HG03575 (cell line): Measurements from ENCODE around the gene PARS2.

Experiments
- ATAC-seq: cut with Tn5 transposase; IDR thresholded peaks from one replicate; pipeline ENCODE4 v1.9.1; 2021; ENCODE audit not compliant: unreplicated experiment, insufficient number of reproducible peaks, low FRiP score; ENCODE audit errors: extremely low read depth

Gene PARS2

DNA sequence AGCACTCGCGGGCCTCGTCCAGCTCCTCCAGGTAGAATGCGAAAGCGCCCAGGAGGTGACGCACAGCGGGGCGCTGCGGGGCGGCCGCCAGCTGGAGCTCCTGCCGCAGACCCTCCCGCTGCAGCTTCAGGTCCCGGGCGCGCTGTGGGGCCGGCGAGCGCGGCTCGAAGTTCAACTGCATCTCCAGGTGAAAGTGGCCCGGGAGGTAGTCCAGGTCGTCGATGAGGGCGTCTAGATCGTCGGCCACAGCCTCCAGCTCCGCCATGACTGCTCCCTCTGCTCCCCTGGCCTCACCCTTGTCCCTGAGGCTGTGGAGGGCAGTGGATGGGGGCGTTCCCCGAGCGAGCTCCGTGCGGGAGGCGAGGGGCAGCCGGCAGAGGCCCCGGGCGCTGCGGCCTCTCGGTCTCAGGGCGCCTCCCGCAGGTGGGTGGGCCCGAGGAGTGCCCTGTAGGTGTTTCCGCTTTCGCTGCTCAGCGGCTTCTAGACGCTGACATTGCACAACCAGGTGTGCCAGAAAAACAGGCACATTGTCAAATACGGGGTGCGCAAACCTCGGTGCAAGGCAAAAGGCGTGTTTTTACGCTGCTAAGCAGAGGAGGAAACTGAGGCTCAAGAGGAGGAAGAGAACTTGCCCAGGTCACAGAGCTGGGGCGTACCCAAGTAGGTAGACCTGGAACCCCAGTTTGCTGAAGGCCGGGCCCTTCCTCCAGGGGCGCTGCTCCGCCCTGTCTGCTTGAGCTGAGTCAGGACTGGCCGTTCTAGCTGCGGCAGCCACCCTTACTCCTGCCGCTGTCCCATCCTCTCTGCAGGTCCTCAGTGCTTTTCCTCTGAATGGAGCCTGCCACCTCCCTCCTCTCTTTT lies 36.8 kb upstream of the PARS2 start, which contains the start of gene TTC22:
TSS of gene TTC22 (minus strand) at position 425 of the 861 bp plus-strand sequence. CDS start at position 265, 160 bp downstream.
- ATAC-seq: no peak

DNA sequence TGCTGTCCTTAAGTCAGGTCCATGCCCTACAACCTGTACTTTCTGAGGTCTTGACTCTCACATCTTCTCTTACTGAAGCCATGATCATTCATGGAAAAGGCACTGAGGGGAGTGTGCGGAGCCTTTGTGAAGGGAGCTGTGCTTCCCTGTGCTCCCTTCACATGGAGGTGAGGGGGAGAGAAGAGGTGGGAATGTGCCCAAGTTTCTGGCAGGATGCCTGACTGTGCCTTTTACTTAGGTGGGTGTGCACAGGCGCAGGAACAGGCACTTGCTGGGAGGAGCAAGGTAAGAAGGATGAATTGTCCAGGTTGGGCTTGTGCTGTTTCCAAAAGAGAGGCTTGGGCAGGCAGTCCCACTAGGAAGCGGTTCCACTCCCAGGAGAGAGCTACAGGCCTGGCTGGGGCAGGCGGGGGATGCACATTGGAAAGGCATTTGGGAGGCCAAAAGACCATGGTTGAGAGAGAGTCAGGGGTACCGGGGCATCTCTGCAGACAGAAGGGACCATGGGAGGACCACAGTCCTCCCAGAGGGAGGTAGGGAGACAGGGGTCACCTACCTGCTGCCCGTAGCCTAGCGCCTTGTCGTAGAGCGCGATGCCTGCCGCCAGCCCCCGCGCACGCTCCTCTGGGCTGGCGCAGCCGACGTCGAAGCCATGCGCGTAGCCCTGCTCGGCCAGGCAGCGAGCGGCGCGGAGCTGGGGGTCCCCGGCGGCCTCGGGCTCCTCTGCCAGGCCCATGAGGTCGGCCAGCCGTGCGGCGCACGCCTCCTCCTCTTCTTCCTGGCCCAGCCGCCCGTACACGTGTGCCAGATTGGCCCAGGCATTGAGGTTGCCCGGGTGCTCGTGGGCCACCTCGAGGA lies 35.9 kb upstream of the PARS2 start:
- ATAC-seq: no peak

- no peak for ATAC-seq
These were observed 34.7 kb upstream of the PARS2 start for GRCh38 chr1:54798769-54799641.

DNA sequence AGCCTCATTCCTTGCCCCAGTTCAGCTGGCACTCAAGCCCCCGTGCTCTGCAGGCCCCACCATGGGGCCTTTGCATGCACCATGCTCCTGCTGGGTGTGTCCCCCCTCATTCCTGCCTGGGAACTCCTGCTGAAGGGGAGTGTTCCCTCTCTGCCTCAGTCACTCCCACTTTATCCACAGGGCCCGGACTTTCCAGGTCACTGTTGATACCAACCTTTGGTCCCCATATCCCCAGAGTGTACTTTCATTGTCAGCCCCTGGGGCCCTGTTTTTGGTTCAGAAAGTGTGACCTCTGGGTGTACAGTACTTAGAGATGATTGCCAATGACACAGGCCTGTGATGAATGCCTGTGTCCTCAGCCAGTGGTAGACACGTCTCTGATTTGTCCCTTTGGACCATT lies 33.9 kb upstream of the PARS2 start:
- ATAC-seq: no peak

GRCh38 chr1:54796902-54797301 lies 32.6 kb upstream of the PARS2 start:
- no peak for ATAC-seq

GRCh38 chr1:54795841-54796468 lies 31.6 kb upstream of the PARS2 start:
- no peak for ATAC-seq

GRCh38 chr1:54795356-54795665 lies 31.0 kb upstream of the PARS2 start:
- no peak for ATAC-seq

GRCh38 chr1:54794451-54795355 lies 30.4 kb upstream of the PARS2 start:
- no peak for ATAC-seq

- no peak for ATAC-seq
These were observed 28.5 kb upstream of the PARS2 start for GRCh38 chr1:54792686-54793282.

DNA sequence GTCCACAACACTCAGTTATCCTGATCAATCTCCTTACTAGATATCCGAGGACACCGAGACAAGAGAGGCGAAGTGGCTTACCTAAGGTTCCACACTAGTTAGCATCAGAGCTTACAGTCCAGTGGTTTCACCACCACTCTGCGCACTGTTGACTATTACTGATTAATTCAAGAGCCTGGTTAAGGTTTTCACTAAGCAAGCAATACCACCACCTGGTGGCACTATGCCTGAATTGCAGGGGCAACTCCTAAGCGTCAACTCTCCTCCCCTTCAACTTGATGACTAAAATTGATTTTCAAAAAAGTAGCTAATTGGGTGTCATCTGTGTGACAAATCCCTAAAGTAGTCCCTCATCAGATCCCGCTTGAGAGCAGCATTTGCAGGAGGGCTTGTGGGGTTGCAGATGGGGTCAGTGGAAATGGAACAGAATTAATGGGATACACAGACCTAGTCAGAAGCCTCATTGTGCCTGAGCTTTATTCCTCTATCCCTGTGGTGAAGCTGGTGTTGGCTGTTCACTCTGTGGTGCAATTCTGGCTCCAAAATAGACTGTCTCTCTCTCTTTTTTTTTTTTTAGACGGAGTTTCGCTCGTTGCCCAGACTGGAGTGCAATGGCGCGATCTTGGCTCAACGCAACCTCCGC lies 27.7 kb upstream of the PARS2 start:
- no peak for ATAC-seq

DNA sequence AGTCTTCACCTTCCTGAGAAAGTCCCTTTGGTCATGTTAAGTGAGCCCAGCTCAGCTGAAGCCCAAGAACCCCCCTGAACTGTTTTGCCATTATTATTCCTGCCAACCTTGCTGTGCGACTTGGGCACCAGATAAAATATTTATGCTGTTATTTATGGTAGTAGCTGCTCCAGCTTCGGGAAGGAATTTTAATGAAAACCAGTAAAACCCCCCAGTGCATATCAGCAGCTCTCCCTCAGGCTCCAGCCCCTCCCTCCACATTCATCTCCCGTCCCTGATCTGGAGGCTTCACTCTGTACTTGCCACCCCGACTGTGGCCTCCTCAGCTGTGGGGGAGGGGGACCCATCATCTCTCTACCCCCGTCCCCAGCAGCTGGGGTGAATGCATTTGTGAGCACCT lies 24.1 kb upstream of the PARS2 start:
- no peak for ATAC-seq

DNA sequence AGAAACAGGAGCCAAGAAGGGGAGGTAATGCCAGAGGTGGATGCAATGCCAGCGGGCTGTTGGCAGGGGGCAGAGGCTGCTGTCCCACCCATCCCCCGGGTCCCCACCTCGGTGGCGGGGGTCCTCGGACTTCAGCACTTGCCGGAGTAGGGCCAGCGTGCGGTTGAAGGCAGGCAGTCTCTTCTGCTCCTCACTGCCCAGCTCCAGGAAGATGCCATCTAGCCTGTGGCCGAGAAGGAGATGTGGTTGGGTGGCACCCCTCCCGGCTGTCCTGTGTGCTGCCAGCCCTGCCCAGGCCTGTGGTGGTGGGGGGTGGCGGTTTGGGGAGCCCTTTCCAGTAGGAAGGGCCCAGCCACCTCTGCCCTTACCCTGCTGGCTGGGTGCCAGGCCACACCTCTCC lies 23.3 kb upstream of the PARS2 start:
- no peak for ATAC-seq

GRCh38 chr1:54786778-54787177 lies 22.5 kb upstream of the PARS2 start:
- no peak for ATAC-seq

DNA sequence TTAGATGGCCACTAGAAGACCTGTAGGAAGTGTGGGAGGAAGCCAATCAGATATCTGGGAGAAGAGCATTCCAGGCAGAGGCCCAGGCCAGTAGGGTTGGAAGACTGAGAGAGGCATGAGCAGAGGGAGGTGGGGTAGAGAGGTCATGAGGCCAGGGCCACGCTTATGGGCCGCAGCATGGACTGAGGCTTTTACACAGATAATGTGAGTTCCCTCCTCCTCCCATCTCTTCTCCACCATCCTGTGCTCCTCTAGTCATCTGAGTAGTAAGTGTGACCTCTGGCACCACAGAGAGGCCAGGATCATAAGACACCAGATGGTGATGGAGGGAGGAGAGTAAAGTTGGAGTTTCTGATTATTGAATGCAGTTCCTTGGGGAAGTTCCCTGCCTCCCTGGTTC lies 19.7 kb upstream of the PARS2 start:
- ATAC-seq: no peak

DNA sequence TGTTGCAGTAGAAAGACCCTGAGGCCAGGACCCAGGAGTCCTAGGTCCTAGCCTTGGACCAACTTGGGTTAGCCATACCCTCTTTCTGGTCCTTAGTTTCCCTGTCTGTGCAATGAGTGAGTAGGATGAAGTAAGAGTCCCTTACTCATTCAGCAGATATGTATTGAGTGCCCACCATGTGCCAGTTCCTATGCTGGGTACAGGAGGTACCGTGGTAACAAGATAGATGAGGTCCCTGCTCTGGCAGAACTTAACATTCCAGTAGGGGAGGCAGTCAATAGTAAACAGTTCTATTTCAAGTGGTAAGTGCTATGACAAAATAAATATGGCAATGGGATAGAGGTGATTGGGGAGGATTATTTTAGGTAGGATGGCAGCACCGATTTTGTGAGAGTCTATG lies 18.3 kb upstream of the PARS2 start:
- no peak for ATAC-seq

DNA sequence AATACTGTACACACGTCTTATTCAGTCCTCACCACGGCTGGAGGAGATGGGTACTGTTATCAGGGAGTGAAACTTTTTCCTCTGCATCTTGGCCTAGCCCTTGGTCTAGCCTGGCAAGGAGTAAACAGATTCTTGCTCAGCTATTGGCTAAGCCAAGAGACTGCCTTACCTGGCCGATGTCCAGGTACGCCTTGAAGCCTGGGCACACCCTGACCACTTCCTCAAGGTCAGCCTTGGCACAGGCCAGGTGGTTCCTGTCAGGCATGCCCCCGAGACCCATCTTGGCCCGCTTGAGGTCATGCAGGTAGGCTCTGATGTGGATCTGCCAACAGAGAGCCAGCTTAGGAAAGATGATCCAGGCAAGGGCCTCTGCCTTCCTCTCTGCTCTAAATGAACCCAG lies 17.8 kb upstream of the PARS2 start:
- ATAC-seq: no peak

DNA sequence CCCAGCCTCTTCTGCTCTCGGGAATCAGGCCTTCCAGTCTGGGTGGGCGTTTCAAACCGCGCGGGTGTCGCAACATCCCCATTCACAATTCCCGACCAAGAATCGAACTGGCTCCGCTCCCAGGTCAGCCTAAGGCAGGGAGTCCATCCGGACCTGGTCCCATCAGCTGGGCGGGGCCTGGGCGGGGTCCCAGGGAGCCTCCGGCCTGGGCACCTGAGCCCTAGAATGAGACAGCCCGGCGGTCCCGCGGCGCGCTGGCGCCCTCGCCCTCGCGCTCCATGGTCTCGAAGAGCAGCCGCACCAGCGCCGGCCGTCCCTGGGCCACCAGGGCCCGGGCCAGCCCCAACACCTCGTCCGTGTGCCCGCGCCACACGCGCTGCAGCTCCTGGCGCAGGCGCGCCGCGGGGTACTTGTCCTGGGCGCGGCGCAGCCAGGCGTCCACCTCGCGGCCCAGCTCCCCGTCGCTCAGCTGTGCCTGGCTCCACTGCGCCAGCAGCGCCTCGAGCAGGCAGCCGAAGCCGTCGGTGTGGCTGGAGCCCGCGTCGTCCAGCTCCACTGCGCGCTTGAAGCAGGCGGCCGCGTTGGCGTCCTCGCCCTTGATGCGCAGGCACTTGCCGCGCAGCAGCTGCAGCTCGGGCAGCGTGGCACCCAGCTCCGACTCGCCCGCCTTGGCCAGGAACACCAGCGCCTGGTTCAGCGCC lies 16.9 kb upstream of the PARS2 start:
- ATAC-seq: no peak
